ENCODE data around the gene DRC3. TPM values are rescaled to one million over a fixed set of nuclear protein-coding genes. Genes with fewer than 3 reads are reported as not detected.

The DRC3 gene
- total RNA-seq, 1 experiment from 2014 or later, result 0.68 TPM

DNA sequence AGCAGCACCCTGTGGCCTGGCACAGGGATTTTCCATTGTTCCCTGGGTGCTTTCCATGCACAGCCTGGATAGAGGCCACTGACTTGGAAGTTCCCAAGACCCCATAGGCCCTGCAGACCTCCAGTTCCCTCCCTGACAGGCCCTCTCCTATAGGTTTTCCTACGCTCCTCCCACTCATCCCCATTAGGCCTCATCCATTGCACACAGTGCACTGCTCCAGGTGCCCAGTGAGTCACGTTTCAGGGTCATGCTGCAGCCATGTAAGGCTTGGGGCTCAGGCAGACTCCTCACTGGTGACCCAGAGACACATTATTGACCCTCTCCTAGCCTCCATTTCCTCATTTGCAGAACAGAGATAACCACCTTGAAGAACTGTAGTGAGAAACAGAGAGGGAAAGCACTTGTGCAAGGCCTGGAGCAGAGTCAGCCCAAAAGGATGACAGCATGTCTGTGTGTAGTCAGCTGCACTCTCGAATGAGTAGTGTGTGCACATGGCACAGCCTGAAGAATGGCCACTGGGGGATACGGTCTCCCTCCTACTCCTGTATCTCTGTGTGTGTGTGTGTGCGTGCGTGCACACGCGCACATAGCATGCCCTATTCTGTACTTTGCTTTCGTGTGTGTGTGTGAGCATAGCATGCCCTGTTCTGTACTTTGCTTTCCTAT is 26.8 kb downstream of the DRC3 start:
- TF ChIP-seq CTCF (conservative IDR thresholded peaks at IDR 0.05), result no peak
- no peak overlapping the region for H2AFZ ChIP-seq (ENCODE audit: low read length)
- H3K9me3 ChIP-seq (ENCODE audit: control insufficient read depth, low read depth, low read length), result no peaks in the 10 kb centered on the region
- H3K4me3 Mint-ChIP-seq, result no peak overlapping the region
- no peak overlapping the region; the same call in 1 of the 2 replicates for H3K14ac ChIP-seq (ENCODE audit: insufficient read depth, low read length)
- no peak overlapping the region for H3K27ac ChIP-seq (ENCODE audit: insufficient read length, low read depth, low read length)
- H3K27me3 ChIP-seq (ENCODE audit: insufficient read depth, low read length), result no peaks in the 10 kb centered on the region
- H3K9me3 Mint-ChIP-seq, result no peaks in the 10 kb centered on the region
- H3K56ac ChIP-seq (ENCODE audit: insufficient read length, low read depth, low read length), result no peak overlapping the region
- H4K20me1 ChIP-seq (ENCODE audit: control insufficient read depth, insufficient read depth, insufficient read length), result no peaks in the 10 kb centered on the region
- no peak overlapping the region for H3K4ac ChIP-seq (ENCODE audit: low read depth, low read length)
- no peak overlapping the region for H3T11ph ChIP-seq (ENCODE audit: low read length)
- H4K91ac ChIP-seq (ENCODE audit: insufficient read length, low read depth, low read length), result no peak overlapping the region
- H3K9ac ChIP-seq (ENCODE audit: extremely low read depth, insufficient read length, low read length), result no peak overlapping the region
- H2AK5ac ChIP-seq (ENCODE audit: insufficient read length, low read length), result no peak overlapping the region
- H2BK5ac ChIP-seq (ENCODE audit: insufficient read length, low read length), result no peak overlapping the region
- H4K8ac ChIP-seq (replicated peaks; ENCODE audit: insufficient read length, low read depth, low read length), result peak overlapping the region; percentile 1
- no peak for DNase-seq
- no peak overlapping the region for H2BK15ac ChIP-seq (ENCODE audit: low read depth, low read length)
- H3K23ac ChIP-seq (ENCODE audit: insufficient read length, low read depth, low read length), result no peak overlapping the region
- H4K5ac ChIP-seq (ENCODE audit: insufficient read length, low read depth, low read length), result no peak overlapping the region
- H2BK20ac ChIP-seq (ENCODE audit: low read depth, low read length, poor library complexity, severe bottlenecking), result no peak overlapping the region
- H2BK120ac ChIP-seq (ENCODE audit: low read depth, low read length, poor library complexity, severe bottlenecking), result no peak overlapping the region
- no peak overlapping the region for H2BK12ac ChIP-seq (ENCODE audit: insufficient read length, low read depth, low read length)
- no peaks in the 10 kb centered on the region for H3K4me1 ChIP-seq (ENCODE audit: insufficient read depth, low read length)
- no peaks in the 10 kb centered on the region for H3K79me1 ChIP-seq (ENCODE audit: insufficient read depth, low read depth, low read length, poor library complexity, severe bottlenecking)
- no peak overlapping the region for H3K27ac Mint-ChIP-seq
- no CpG with 5 or more reads among the region's 9 CpGs for WGBS (ENCODE audit: extremely low coverage, insufficient read length, low lambda C conversion rate)
- H3K79me2 ChIP-seq (ENCODE audit: insufficient read depth, low read length), result no peaks in the 10 kb centered on the region
- H3K23me2 ChIP-seq (ENCODE audit: insufficient read length, low read depth, low read length, poor library complexity, severe bottlenecking), result no peaks in the 10 kb centered on the region
- no peak overlapping the region for H3K4me2 ChIP-seq (ENCODE audit: insufficient read depth, insufficient read length, low read length)
- H3K4me1 Mint-ChIP-seq, result peaks cover under 1 to 4% of the 10 kb centered on the region in 2 experiments; a peak in 1 of 4 replicates
- peaks cover 2% of the 10 kb centered on the region for H3K27me3 Mint-ChIP-seq (ENCODE audit: low read depth)
- no peaks in the 10 kb centered on the region for H3K36me3 Mint-ChIP-seq (ENCODE audit: insufficient read depth in 1 of 3, low read depth in 3 of 3)
- no peak overlapping the region for H3K18ac ChIP-seq (ENCODE audit: insufficient read length, low read depth, low read length)
